ENCODE measurements around the gene IQCH. TPM values are rescaled to one million over a fixed set of nuclear protein-coding genes. Genes with fewer than 3 reads are reported as not detected.

Gene IQCH
- total RNA-seq, 1 experiment from 2014 or later, result 1.1 TPM

DNA sequence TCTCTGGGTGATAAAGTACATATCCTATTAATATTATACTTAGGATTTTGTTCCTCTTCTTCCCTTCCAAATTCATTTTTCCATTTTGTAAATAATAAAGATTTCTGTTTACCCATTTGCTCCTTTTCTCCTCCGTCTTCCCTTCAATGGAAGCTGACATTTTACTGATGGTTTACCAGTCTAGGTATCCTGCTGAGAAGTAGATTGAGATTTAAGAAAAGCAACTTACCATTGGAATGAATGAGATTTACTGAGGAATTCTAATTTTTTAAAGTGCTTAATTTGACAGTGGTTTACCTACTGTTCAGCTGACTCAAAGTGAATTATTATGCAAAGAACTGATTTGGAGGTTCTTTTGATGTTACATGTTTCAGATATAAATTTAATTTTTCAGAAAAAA, 268.7 kb downstream of the IQCH start:
- H3T11ph ChIP-seq (ENCODE audit: low read length), result no peak overlapping the region
- no peak for TF ChIP-seq CTCF (conservative IDR thresholded peaks at IDR 0.05)
- no peak overlapping the region for H4K5ac ChIP-seq (ENCODE audit: insufficient read length, low read depth, low read length)
- no peak overlapping the region for H4K8ac ChIP-seq (replicated peaks; ENCODE audit: insufficient read length, low read depth, low read length)
- no peaks in the 10 kb centered on the region for H3K79me2 ChIP-seq (ENCODE audit: insufficient read depth, low read length)
- H3K23me2 ChIP-seq (ENCODE audit: insufficient read length, low read depth, low read length, poor library complexity, severe bottlenecking), result peaks cover 12% of the 10 kb centered on the region
- no peak overlapping the region for H2AK5ac ChIP-seq (ENCODE audit: insufficient read length, low read length)
- Mint-ChIP-seq H3K9me3 (no peaks in the 10 kb centered on the region), H3K36me3 (ENCODE audit: insufficient read depth in 1 of 3, low read depth in 3 of 3) (no peaks in the 10 kb centered on the region), H3K4me3 (no peak overlapping the region; a peak in 1 of 5 replicates), H3K27me3 (ENCODE audit: low read depth) (peaks cover 8% of the 10 kb centered on the region), H3K4me1 (peaks cover 23 to 25% of the 10 kb centered on the region in 2 experiments), H3K27ac (no peak overlapping the region)
- no peak overlapping the region for H3K56ac ChIP-seq (ENCODE audit: insufficient read length, low read depth, low read length)
- H3K4ac ChIP-seq (ENCODE audit: low read depth, low read length), result no peak overlapping the region
- no peak overlapping the region for H3K9ac ChIP-seq (ENCODE audit: extremely low read depth, insufficient read length, low read length)
- no peak for DNase-seq
- H3K4me1 ChIP-seq (ENCODE audit: insufficient read depth, low read length), result no peaks in the 10 kb centered on the region
- H3K27ac ChIP-seq (ENCODE audit: insufficient read length, low read depth, low read length), result no peak overlapping the region
- H2BK12ac ChIP-seq (ENCODE audit: insufficient read length, low read depth, low read length), result no peak overlapping the region
- H2BK120ac ChIP-seq (ENCODE audit: low read depth, low read length, poor library complexity, severe bottlenecking), result no peak overlapping the region
- H2BK15ac ChIP-seq (ENCODE audit: low read depth, low read length), result no peak overlapping the region
- no peaks in the 10 kb centered on the region; the same call in 1 of the 2 replicates for H3K27me3 ChIP-seq (ENCODE audit: insufficient read depth, low read length)
- H2AFZ ChIP-seq (ENCODE audit: low read length), result no peak overlapping the region
- H3K23ac ChIP-seq (ENCODE audit: insufficient read length, low read depth, low read length), result no peak overlapping the region
- H3K18ac ChIP-seq (ENCODE audit: insufficient read length, low read depth, low read length), result no peak overlapping the region
- H4K20me1 ChIP-seq (ENCODE audit: control insufficient read depth, insufficient read depth, insufficient read length), result no peaks in the 10 kb centered on the region
- H3K79me1 ChIP-seq (ENCODE audit: insufficient read depth, low read depth, low read length, poor library complexity, severe bottlenecking), result no peaks in the 10 kb centered on the region
- no peak overlapping the region for H3K4me2 ChIP-seq (ENCODE audit: insufficient read depth, insufficient read length, low read length)
- no peak overlapping the region for H2BK5ac ChIP-seq (ENCODE audit: insufficient read length, low read length)
- no peaks in the 10 kb centered on the region for H3K9me3 ChIP-seq (ENCODE audit: control insufficient read depth, low read depth, low read length)
- H2BK20ac ChIP-seq (ENCODE audit: low read depth, low read length, poor library complexity, severe bottlenecking), result no peak overlapping the region
- H3K14ac ChIP-seq (ENCODE audit: insufficient read depth, low read length), result no peak overlapping the region
- H4K91ac ChIP-seq (ENCODE audit: insufficient read length, low read depth, low read length), result no peak overlapping the region
- WGBS (ENCODE audit: extremely low coverage, insufficient read length, low lambda C conversion rate), result no CpG with 5 or more reads among the region's 1 CpG

All from H9 (cell line).